Right lung (tissue), 5 donors: ENCODE results near the gene FAM13C. TPM values are rescaled to one million over a fixed set of nuclear protein-coding genes. Genes with fewer than 3 reads are reported as not detected.

Experiments used
- DNase-seq, 2 donors: peaks; one replicate each; pipeline ENCODE4 v3.0.0-alpha.2; 2013
- polyA plus RNA-seq, 5 donors: library from polyadenylated mRNA; unstranded; fragments of 120-200 nt; gene quantifications; one replicate each; pipeline versions ENCODE4 v1.2.1 to v1.2.3, GENCODE V29; 2013; ENCODE audit warnings: inconsistent platforms in 1 of 5, low replicate concordance in 1 of 5; ENCODE audit not compliant: insufficient read length in 5 of 5, insufficient read depth in 1 of 5

The FAM13C gene
- polyA plus RNA-seq, 5 donors = 17.7 to 36.1 (median 25.9) TPM

GRCh38 chr10:59319854-59320253 lies 42.5 kb downstream of the FAM13C start:
- DNase-seq = no peak

GRCh38 chr10:59317066-59317465 lies 45.3 kb downstream of the FAM13C start:
- no peak for DNase-seq

GRCh38 chr10:59315465-59315864 lies 46.9 kb downstream of the FAM13C start:
- no peak for DNase-seq

GRCh38 chr10:59314268-59314667 lies 48.1 kb downstream of the FAM13C start:
- no peak for DNase-seq

GRCh38 chr10:59312247-59312646 lies 50.1 kb downstream of the FAM13C start:
- no peak for DNase-seq

- no peak for DNase-seq
Observed at GRCh38 chr10:59311025-59311424, 51.3 kb downstream of the FAM13C start.

- DNase-seq = no peak
Observed at GRCh38 chr10:59310324-59310914, 51.9 kb downstream of the FAM13C start.

GRCh38 chr10:59304521-59305097 lies 57.7 kb downstream of the FAM13C start:
- no peak for DNase-seq

GRCh38 chr10:59303018-59303417 lies 59.3 kb downstream of the FAM13C start:
- no peak for DNase-seq

GRCh38 chr10:59302381-59302780 lies 60.0 kb downstream of the FAM13C start:
- DNase-seq = peak in 1 of 2 donors; percentile 50

GRCh38 chr10:59301067-59301754 lies 61.1 kb downstream of the FAM13C start:
- DNase-seq = peak; percentile 51 to 58

GRCh38 chr10:59300386-59300785 lies 62.0 kb downstream of the FAM13C start:
- DNase-seq = no peak

GRCh38 chr10:59299933-59300332 lies 62.4 kb downstream of the FAM13C start:
- no peak for DNase-seq

GRCh38 chr10:59290448-59290847 lies 71.9 kb downstream of the FAM13C start:
- no peak for DNase-seq

- no peak for DNase-seq
Observed at GRCh38 chr10:59289853-59290252, 72.5 kb downstream of the FAM13C start.

GRCh38 chr10:59287587-59288255 lies 74.6 kb downstream of the FAM13C start:
- no peak for DNase-seq

- no peak for DNase-seq
Observed at GRCh38 chr10:59285848-59286247, 76.5 kb downstream of the FAM13C start.

GRCh38 chr10:59285073-59285472 lies 77.3 kb downstream of the FAM13C start:
- no peak for DNase-seq

- no peak for DNase-seq
Observed at GRCh38 chr10:59284118-59284975, 78.0 kb downstream of the FAM13C start.

GRCh38 chr10:59283456-59284091 lies 78.8 kb downstream of the FAM13C start:
- DNase-seq = no peak

- no peak for DNase-seq
Observed at GRCh38 chr10:59281861-59282260, 80.5 kb downstream of the FAM13C start.
